Left lobe of liver (tissue), 2 donors: ENCODE results near the gene TP73. TPM values are rescaled to one million over a fixed set of nuclear protein-coding genes. Genes with fewer than 3 reads are reported as not detected.

ENCODE experiments used
- ATAC-seq: fragments of 200-7000 bp; cut with Tn5 transposase; one replicate; pipeline ENCODE4 v1.9.1; 2020; ENCODE audit warnings: mild to moderate bottlenecking, moderate library complexity
- DNase-seq: peaks from one replicate; pipeline ENCODE4 v3.0.0-alpha.2; 2020; ENCODE audit warnings: low spot score
- total RNA-seq: library from RNA; stranded (reverse); gene quantifications from one replicate; pipeline ENCODE4 v1.2.1, GENCODE V29; 2021
- donor health status: DM: no; HTN: no; CAD: no; lungs with moderate emphysema.
- donor health status: DM: no; HTN: yes; CAD: no.

TP73 gene
- total RNA-seq, 1 donor from 2014 or later: 0.08 TPM

- no peak for DNase-seq
- ATAC-seq: no peak
These were observed 122.1 kb downstream of the TP73 start for GRCh38 chr1:3774276-3774945.

- ATAC-seq (no peak), DNase-seq (peak; percentile 50)
These were observed 122.7 kb downstream of the TP73 start for GRCh38 chr1:3774946-3775489.

DNA sequence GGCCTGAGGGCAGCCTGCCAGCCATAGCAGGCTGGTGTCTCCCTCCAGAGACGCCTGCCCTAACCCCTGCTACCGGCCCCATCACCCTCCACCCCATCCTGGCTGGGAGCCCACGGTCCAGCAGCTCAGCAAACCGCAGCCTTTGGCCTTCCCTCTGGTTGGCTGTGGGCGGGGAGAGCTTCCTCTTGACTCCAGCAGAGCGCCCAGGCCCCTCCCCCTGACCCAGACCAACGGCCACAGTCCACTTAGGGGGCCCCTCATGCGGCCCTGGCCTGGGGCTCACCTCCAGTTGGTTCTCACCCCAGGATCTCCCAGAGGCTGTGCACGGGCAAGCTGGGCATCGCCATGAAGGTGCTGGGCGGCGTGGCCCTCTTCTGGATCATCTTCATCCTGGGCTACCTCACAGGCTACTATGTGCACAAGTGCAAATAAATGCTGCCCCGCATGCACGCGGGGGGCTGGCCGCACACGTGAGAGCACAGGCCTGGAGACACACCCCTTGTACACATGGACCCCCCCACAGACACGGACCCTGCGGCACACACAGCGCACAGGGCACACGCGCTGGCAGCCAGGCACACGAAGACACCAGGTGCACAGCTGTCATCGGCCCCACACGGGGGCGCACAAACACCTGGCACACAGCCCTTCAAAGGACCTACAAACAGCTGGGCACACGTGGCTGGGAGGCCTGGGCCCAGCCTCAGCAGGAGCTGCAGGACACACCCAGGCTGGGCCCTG is 123.3 kb downstream of the TP73 start:
- ATAC-seq (peak; percentile 75), DNase-seq (peak; percentile 86)

DNA sequence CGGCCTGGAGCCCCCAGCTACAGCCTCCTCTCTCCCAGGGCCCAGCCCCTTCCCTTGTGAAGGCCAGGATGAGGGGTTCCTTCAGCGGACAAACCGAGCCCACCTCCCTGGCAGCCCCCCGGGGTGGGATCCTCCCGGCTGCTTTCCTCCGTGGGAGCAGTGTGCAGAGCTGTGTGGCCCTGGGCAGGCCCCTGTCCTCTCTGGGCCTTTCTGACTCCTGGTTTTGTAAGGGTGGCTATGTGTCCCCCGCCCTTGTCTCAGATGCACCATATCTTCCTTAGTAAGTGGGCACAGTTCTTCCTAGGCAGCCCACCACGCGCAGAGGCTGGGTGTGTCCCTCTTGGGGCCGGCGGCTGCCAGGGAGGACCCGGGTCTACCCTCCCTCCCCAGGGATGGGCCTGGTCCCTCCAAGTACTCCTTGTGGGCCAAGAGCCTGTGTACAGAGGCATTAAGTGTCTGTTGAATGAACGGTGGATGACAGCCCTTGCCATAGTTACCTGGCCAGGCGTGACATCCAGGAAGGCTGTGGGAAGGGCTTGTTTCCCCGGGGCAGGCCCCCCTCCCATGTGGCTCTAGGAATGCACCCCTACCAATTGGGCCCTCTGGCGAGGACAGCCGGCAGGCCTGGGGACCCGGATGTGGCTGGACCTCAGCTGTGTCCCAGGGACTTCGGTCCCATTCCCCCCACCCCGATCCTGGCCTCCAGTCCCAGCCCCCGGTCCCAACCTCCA is 124.1 kb downstream of the TP73 start:
- DNase-seq: no peak
- ATAC-seq: no peak

DNA sequence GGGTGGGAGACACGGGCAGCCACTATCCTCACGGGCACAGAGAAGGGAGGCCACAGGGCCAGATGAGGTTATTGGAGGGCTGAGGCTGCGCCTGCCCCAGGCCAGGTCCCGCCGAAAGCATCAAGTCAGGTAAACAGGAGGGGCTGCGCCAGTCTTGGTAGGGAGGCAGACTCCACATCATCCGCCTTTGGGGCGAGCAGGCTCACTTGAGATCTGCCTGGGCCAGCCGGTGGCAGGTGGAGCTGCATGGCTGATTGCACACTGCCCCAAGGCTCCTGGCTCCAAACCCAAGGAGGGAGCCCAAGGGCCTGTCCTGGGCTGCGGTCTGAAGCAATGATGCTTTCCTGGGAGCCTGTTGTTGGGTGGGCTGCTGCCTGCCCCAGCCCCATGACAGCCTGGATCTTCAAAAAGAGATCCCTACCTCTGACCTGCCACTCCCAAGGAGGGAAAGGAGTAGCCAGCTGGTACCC is 124.8 kb downstream of the TP73 start:
- ATAC-seq: no peak
- no peak for DNase-seq

- no peak for DNase-seq
- no peak for ATAC-seq
These were observed 125.6 kb downstream of the TP73 start for GRCh38 chr1:3777647-3778589.

GRCh38 chr1:3778590-3779264 is 126.4 kb downstream of the TP73 start:
- ATAC-seq (no peak), DNase-seq (no peak)

- ATAC-seq: no peak
These were observed 127.1 kb downstream of the TP73 start for GRCh38 chr1:3779265-3779911.

DNA sequence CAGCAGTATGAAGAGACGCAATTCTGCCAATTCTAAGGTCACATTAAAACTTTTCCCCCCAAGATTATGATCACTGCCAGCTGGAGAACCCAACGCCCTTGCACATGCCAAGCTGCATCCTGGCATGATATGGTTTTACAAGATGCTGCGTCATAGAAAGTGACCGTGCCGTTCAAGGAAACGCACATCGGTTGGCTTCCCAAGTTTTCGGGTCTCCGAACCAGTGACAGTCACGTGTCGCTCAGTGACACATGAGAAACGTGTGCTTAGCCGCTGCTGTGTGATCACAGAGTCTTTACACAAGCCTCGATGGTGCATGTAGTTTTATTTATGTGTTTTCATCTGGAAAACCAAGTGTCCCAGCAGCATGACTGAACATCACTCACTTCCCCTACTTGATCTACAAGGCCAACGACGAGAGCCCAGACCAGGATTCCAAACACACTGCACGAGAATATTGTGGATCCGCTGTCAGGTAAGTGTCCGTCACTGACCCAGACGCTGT is 127.6 kb downstream of the TP73 start:
- no peak for ATAC-seq
- DNase-seq: peak; percentile 27

More at GRCh38 chr1:3779265-3779911, 127.1 kb downstream of the TP73 start:
- no peak for DNase-seq

- ATAC-seq: no peak
- no peak for DNase-seq
These were observed 128.6 kb downstream of the TP73 start for GRCh38 chr1:3780901-3781300.

DNA sequence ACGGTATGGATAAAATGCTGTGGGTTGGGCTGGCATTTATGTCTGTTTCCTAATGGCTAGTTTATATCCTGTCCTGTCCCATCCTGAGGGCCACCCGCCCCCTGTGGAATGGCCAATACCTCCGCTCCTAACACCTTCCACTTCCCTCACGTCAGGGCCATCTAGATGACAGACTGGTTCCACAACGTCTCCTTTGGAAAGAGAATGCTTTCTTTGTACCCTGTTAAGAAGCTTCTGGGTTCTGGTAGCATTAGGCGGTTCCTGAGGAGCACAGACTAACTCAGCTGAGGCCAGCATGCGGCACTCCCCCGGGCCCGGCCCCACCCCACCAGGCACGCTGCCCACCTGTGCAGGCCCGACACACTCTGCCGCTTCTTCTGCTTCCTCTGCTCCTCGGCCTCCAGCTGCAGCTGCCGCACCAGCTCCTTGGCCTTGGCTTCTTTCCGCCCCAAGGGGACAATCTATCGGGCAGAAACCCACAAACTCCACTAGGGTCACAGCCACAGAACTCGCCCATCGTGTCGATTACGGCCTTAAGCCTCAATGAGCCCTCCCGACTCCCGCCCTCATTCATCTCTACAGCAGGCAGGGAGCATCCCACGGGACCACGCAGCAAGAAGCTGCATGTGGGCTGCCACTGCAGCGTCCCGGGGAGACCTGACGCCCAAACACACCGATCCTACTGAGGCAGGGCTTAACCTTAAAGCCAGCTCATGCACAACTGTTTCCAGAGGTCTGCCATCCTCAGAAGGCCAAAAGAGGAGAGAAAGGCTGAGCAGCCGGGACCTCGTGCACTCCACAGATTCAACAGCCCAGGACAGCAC is 131.5 kb downstream of the TP73 start:
- no peak for ATAC-seq
- DNase-seq: no peak

- ATAC-seq (peak; percentile 86), DNase-seq (peak; percentile 84)
These were observed 132.7 kb downstream of the TP73 start for GRCh38 chr1:3785045-3785444.

DNA sequence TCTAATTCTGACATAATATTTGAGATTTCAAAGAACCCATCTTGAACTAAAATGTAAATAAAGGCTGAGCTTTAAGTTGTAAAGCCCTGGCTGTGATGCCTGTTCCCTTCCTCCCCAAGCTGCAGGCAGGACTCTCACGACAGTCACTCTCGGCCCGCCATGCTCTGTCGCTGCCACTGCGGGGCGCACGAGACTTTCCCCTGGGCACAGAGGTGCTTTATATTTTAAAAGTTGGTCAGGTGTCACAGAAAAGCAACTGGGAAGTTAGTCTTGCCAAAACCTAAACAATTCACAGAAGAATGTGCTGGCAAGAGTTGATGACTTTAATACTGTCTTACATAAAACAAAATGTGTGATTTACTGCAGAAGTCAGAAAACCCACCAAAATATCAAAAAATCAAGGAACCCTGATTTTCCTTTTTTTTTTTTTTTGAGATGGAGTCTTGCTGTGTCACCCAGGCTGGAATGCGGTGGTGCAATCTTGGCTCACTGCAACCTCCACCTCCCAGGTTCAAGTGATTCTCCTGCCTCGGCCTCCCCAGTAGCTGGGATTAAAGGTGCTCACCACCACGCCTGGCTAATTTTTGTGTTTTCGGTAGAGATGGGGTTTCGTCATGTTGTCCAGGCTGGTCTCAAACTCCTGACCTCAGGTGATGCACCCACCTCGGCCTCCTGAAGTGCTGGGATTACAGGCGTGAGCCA is 133.3 kb downstream of the TP73 start:
- DNase-seq (no peak), ATAC-seq (peak; percentile 78)
